Astrocyte of the cerebellum (primary cell): ENCODE measurements around the gene PDGFRB.

Source experiments
- DNase-seq: peaks from one replicate; pipeline ENCODE4 v3.0.0-alpha.2; 2011; ENCODE audit warnings: low read depth
- H3K4me3 ChIP-seq: 2 replicates; pipeline ENCODE4 v1.5.1; 2011; ENCODE audit warnings: mild to moderate bottlenecking, low read depth, low read length, moderate library complexity
- CTCF ChIP-seq: IDR thresholded peaks from 2 replicates; pipeline ENCODE4 v1.5.1; 2012; ENCODE audit warnings: low read length, low read depth, moderate library complexity, mild to moderate bottlenecking; ENCODE audit errors: missing control alignments
- in situ Hi-C: cut with HindIII; loops from 2 replicates; pipeline ENCODE4 v1.10.0; 2017; ENCODE audit warnings: low sequenced_read_pairs

The PDGFRB gene

GRCh38 chr5:150172556-150172955, 16.9 kb upstream of the PDGFRB start:
- TF ChIP-seq CTCF: no peak
- no peak for DNase-seq
- H3K4me3 ChIP-seq: no peak overlapping the region
- in situ Hi-C loops: loop anchor here (5.0 kb wide), 1 partner anchor 60 kb away; no protein-coding TSS in a partner anchor

DNA sequence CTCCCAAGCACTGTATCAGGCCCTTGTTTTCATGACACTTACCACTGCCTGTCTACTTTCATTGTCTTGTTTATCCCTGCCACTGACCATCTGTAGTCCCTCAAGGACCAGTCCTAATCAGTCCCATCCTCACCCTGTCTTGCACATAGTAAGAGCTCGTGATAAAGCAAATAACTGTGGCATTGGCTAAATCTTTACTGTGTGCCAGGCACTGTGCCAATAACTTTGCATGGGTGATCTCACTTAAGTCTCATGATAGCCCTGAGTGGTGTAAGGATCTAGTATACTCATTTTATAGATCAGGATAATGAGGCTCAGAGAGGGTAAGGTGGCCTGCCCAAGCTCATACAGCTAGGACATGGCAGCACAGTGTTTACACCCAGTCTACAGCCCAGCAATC, 16.5 kb upstream of the PDGFRB start:
- no peak overlapping the region for H3K4me3 ChIP-seq
- DNase-seq: no peak
- in situ Hi-C loops: loop anchor here (5.0 kb wide), 1 partner anchor 60 kb away; no protein-coding TSS in a partner anchor
- no peak for TF ChIP-seq CTCF

- in situ Hi-C loops: no loop called here
- no peak for TF ChIP-seq CTCF
- no peak for DNase-seq
- H3K4me3 ChIP-seq: no peak overlapping the region
Measured at GRCh38 chr5:150168864-150169263, 13.2 kb upstream of the PDGFRB start.

DNA sequence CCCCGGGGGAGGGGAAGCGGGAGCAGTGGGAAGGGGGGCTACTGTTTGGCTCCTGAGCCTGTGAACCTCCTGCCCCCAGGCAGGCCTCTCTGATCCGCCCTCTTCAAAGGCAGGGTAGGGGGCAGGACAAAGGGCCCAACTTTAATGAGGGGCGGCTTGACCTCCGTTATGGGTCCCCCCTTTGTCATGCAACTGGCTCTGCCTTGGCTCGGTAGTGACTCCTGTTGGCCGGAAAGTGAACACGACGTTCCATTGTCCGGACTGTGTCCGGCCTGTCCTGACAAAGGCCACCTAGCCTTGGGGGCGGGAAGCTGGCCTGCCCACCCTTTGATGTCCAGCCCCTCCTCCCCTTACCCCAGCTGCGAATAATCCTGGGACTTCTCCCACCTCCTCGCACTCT, 12.3 kb upstream of the PDGFRB start:
- DNase-seq: no peak
- TF ChIP-seq CTCF: no peak
- H3K4me3 ChIP-seq: no peak overlapping the region
- in situ Hi-C loops: no loop called here

DNA sequence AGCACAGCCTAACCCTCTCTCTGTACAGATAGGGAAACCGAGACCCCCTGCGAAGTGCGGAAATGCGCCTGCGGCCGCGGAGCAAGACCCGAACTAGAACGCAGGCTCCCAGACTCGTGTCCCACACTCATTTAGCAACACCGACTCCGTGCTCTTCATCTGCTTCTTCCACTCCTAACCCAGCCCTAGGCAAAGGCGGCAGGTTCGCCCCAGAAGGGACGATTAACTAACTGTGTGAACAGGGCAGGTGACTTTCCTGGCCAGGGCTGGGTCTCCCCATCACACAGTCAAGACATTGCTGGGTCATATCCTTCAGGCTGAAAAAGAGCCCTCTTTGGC, 11.8 kb upstream of the PDGFRB start:
- in situ Hi-C loops: no loop called here
- DNase-seq: no peak
- H3K4me3 ChIP-seq: no peak overlapping the region
- no peak for TF ChIP-seq CTCF

DNA sequence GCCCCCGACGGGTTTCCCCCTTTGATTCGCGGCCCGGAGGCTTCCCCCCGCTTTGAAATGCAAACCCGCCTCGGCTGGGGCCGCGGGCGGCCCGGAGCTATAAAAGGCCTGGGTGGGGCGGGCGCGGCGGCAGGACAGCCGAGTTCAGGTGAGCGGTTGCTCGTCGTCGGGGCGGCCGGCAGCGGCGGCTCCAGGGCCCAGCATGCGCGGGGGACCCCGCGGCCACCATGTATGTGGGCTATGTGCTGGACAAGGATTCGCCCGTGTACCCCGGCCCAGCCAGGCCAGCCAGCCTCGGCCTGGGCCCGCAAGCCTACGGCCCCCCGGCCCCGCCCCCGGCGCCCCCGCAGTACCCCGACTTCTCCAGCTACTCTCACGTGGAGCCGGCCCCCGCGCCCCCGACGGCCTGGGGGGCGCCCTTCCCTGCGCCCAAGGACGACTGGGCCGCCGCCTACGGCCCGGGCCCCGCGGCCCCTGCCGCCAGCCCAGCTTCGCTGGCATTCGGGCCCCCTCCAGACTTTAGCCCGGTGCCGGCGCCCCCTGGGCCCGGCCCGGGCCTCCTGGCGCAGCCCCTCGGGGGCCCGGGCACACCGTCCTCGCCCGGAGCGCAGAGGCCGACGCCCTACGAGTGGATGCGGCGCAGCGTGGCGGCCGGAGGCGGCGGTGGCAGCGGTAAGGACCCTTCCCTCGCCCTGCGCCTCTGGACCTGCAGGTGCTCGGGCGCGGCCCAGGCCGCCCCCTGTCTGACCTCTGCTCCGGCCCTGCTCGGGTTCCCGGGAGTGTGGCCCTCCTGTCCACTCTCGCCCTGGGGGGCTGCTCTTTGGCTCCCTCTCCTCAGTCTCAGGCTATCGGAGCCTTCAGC, 11.2 kb upstream of the PDGFRB start, which contains the start of gene CDX1:
CDX1 (plus strand) TSS at position 129 of the 862 bp plus-strand sequence; CDS start at position 228, 99 bp downstream.
- H3K4me3 ChIP-seq: no peak within 1 kb of the TSS
- TF ChIP-seq CTCF: no peak
- DNase-seq: no peak
- in situ Hi-C loops: no loop called here
